ENCODE results near the gene ADARB1. TPM values are rescaled to one million over a fixed set of nuclear protein-coding genes. Genes with fewer than 3 reads are reported as not detected.

Gene ADARB1
- total and polyA plus RNA-seq, 2 of the 8 experiments (the other 6 are each of a cell fraction or from before 2014, with no cell fraction given) = 4.7 to 14.9 TPM

DNA sequence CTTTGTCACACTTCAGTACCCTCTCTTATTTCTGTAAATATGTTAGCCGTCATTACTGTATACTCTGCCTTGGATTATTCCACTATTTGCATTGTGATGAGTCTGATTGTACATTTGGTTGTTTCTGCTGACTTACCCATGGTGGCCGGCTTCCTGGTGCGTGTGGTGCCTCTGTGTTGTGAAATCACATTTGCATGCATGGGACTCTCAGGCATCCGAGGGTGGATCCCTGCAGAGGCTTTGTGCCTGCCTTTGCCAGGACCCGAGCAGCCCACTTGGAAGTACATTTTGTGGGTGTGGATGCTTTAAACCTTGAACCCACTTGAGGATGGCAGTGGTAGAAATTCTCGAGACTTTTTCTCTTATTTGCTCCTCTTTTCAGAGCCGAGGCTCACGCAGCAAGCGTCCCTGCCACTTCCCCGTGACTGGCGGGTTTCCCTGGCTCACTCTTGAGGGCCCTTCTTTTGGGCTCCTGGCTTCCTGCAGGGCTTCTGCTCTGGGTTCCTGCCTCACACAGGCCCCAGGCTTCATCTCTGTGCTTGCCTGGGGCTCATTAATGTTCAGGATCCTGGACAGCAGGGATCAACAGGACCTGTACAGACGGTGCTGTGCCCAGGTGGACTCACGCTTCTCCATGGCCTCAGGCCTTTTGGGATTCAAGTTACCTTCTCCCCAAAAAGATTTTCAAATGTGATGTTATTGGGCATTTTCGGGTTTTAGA is 176.7 kb downstream of the ADARB1 start (continued):
- no peak for TF ChIP-seq SUZ12 (IDR thresholded peaks at IDR 0.05; ENCODE audit: low read length)
- TF ChIP-seq EZH2 (IDR thresholded peaks at IDR 0.05; ENCODE audit: low read depth, low read length, severe bottlenecking) = no peak

Measured in H1 (cell line).